ENCODE measurements around the gene NCOA3. TPM values are rescaled to one million over a fixed set of nuclear protein-coding genes. Genes with fewer than 3 reads are reported as not detected.
"Not testable (repeated sequence)": the region's sequence is repeated elsewhere in the genome, so short reads cannot be mapped to it uniquely, and the experiment has no call there.

NCOA3 gene
- total RNA-seq, 1 experiment from 2014 or later: 16.8 TPM

DNA sequence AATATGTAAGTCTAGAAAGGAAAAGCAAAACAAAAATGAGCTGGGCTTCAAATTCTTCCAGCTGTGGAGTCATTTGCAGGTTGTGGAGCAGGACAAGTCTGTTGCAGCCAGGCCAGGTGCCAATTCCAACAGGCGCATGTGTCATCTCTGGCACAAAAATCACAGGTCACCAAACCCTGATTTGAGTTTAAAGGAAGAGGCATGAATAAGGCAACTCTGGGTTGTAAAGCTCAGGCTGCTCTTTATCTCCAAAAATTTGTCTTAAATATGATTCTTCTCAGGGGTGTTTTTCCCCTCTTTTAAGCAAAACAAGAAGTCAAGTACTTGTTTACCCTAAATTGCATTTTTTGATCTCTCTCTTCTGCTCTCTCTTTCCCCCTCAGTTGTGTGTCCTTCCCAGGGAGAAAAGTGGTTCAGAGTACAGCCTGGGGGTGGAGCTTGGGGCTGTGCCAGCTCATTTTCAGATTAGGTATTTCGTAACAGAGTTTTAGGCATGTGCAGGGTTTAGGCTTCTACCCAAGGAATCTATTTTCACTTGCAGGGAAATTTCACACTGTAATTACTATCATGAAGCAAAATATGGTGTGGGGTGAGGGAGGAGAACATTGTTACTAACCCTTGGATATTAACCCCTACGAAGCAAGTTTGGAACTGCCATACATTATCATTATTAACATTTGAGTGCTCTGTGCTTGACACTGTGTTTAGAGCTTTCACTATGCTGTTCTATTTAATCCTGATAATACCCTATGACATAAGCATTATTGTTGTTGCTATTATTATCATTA, 8.3 kb upstream of the NCOA3 start:
- in situ Hi-C loops (cut with HindIII; ENCODE audit: low pct_unique_long_range_greater_than_20kb, low sequenced_read_pairs): no loop called here
- DNase-seq (ENCODE audit: low read depth, low spot score): peak; percentile 41

DNA sequence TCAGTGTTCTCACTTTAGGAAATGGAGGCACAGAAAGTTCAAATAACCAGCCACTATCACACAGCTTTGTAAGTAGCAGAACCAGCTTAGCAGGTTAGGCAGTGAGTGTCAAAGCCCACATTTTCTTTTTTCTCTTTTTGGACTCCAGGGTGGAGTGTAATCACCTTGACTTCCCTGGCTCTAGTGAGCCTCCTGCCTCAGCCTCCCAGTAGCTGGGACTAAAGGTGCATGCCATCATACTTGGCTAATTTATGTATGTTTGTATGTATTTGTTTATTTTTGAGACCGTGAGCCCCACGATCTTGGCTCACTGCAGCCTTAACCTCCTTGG, 7.8 kb upstream of the NCOA3 start:
- DNase-seq (ENCODE audit: low read depth, low spot score): no peak
- in situ Hi-C loops (cut with HindIII; ENCODE audit: low pct_unique_long_range_greater_than_20kb, low sequenced_read_pairs): no loop called here

DNA sequence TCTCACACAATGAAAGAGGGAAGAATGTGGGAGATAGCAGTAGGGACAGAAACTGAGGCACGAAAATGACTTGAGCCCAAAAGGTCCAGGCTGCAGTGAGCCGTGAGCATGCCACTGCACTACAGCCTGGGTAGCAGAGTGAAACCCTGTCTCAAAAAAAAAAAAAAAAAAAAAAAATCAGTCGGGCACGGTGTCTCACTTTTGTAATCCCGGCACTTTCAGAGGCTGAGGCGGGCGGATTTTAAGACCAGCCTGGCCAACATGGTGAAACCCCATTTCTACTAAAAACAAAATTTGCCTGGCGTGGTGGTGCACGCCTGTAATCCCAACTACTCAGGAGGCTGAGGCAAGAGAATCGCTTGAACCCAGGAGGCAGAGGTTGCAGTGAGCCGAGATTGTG, 7.1 kb upstream of the NCOA3 start:
- in situ Hi-C loops (cut with HindIII; ENCODE audit: low pct_unique_long_range_greater_than_20kb, low sequenced_read_pairs); DNase-seq (ENCODE audit: low read depth, low spot score): not testable (repeated sequence)

DNA sequence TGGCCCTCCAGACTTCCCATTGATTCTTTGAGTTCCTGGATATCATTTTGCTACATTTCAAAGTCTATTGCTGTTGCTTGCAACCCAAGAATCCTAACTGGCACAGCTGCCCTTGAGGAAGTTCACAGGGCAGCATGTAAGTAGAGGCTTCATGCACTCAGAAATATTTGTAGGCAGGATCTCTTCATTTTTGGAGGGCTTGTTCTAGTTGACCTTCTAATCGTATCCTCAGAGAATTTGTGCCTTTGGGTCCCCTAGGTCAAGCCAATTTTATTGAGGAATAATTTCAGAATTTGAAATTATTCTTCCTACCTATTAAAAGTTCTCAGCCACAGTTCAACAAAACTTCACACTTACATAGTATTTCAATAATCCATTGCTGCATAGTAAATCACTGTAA, 5.6 kb upstream of the NCOA3 start:
- no peak for DNase-seq (ENCODE audit: low read depth, low spot score)
- in situ Hi-C loops (cut with HindIII; ENCODE audit: low pct_unique_long_range_greater_than_20kb, low sequenced_read_pairs): no loop called here

DNA sequence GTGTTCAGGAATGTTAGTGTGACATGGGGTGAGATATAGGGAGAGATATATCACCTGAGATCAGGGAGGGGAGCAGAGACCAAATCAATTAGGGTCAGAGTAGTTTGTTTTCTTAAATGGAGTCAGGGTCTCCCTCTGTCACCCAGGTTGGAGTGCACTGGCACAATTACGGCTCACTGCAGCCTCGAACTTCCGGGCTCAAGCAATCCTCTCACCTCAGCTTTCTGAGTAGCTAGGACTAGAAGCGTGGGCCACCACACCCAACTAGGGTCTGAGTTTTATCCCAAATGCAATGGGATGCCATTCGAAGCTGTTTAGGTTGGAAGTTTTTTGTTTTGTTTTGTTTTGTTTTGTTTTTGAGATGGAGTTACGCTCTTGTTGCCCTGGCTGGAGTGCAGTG, 3.1 kb upstream of the NCOA3 start:
- DNase-seq (ENCODE audit: low read depth, low spot score): no peak
- in situ Hi-C loops (cut with HindIII; ENCODE audit: low pct_unique_long_range_greater_than_20kb, low sequenced_read_pairs): no loop called here

DNA sequence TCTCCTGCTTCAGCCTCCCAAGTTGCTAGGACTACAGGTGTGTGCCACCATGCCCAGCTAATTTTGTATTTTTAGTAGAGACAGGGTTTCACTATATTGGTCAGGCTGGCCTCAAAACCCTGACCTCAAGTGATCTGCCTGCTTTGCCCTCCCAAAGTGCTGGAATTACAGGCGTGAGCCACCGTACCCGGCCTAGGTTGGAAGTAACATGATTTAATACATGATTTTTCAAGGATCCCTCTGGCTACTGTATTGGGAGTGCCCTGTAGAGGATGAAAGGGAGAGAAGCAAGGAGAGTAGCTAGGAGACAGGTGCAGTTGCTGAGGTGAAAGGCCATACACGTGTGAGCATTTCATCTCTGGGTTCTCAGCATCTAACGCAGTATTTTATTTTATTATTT, 2.6 kb upstream of the NCOA3 start:
- no peak for DNase-seq (ENCODE audit: low read depth, low spot score)
- in situ Hi-C loops (cut with HindIII; ENCODE audit: low pct_unique_long_range_greater_than_20kb, low sequenced_read_pairs): no loop called here

DNA sequence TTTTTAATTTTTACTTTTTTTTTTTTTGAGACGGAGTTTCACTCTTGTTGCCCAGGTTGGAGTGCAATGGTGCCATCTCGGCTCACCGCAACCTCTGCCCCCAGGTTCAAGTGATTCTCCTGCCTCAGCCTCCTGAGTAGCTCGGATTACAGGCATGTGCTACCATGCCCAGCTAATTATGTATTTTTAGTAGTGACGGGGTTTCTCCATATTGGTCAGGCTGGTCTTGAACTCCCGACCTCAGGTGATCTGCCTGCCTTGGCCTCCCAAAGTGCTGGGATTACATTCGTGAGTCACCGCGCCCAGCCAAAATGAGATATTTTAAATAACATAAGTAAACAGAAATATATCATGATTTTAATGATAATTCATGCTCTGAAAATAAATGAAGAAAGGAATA, 1.6 kb upstream of the NCOA3 start:
- DNase-seq (ENCODE audit: low read depth, low spot score); in situ Hi-C loops (cut with HindIII; ENCODE audit: low pct_unique_long_range_greater_than_20kb, low sequenced_read_pairs): not testable (repeated sequence)

DNA sequence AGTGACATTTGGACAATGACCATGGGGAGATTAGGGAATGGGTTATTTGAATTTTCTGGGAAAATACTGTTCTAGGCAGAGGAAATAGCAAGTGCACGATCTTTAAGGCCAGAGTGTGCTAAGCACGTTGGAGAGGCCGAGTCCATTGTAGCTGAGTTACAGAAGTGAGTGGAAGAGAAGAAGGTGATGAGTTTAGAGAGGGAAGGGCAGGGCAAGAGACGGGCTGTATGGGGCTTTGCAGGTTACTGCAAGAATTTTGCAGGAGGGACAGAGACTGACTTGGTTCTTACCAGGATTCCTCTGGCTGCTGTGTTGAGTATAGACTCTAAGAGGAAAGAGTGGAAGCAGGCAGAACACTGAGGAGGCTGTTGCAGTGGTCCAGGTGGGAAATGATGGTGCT, 1.1 kb upstream of the NCOA3 start:
- in situ Hi-C loops (cut with HindIII; ENCODE audit: low pct_unique_long_range_greater_than_20kb, low sequenced_read_pairs): no loop called here
- DNase-seq (ENCODE audit: low read depth, low spot score): no peak

DNA sequence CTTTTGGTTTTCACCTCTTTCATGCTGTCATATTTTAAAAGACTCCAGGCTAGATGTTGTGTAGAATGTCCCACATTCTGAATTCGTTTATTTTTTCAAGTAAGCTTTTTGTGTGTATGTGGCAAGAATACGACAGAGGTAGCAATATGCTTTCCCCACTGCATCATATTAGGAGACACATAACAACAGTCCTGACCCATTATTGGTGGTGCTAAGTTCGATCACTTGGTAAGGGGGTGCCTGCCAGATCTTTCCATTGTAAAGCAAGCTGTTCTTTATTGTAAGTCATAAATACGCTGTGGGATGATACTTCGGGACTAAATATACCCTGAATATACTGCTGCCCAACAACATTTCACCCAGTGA, 588 bp upstream of the NCOA3 start:
- in situ Hi-C loops (cut with HindIII; ENCODE audit: low pct_unique_long_range_greater_than_20kb, low sequenced_read_pairs): no loop called here
- no peak for DNase-seq (ENCODE audit: low read depth, low spot score)

DNA sequence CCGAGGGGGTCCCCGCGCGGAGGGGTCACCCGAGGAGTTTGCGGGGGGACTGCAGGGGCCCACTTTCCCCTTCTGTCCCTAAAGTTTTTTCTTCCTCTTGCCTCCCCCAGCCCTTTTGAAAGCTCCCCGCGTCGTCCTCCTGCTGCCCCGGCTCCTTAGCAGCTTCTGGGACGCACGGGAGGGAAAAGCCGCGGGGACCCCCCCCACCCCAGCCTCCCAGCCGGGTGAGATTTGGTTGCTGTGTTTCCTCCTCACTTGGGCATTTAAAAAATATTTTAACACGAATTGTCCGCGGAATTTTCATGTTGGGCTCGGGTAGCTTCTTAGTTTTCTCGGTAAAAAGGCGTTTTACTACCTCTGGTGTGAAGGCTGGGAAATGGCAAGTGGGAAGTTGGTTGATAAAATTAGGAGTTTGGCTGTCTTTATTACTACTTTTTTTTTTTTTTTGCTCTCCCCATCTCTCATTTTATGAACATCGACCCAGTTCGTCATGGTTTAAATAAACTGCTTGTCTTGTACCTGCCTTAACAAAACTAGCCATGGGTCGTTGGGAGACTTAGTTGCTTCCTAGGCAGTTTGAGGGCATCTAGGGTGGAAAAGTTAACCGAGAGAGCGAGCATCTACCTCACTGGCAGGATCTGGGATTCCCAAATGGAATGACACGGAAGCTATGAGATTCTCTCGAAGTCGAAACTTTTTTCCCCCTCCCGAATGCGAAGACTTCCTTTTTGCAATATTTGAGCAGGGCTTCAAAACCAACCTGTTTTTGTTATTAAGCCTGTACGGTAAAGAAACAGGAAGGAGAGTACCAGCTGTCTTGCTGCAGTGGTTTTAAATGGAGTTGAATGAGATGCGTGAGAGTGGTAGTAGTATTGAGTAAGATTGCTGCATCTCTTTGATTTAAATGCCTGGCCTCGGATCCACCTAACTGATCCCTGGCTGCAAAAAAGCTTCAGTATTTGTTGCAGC, 868 bp downstream of the NCOA3 start:
- DNase-seq (ENCODE audit: low read depth, low spot score): peak; percentile 40
- in situ Hi-C loops (cut with HindIII; ENCODE audit: low pct_unique_long_range_greater_than_20kb, low sequenced_read_pairs): no loop called here

DNA sequence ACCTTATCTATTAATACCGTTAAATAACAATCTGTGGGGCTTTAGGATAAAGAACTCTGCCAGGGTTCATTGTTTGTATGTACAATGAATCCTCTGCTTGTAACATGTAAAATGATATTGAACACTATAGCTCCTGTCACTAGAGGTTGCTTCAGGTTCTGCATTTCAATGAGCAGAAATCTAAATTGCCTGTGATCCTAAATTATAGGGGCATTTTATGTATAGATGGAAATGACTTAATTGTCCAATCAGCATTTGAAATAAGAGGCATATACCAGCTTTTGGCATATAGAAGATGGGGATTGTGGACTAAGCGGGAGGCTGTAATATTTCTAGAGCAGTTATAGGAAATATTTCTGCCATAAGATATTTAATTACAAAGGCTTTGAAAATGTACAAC, 2.0 kb downstream of the NCOA3 start:
- DNase-seq (ENCODE audit: low read depth, low spot score): no peak
- in situ Hi-C loops (cut with HindIII; ENCODE audit: low pct_unique_long_range_greater_than_20kb, low sequenced_read_pairs): no loop called here

DNA sequence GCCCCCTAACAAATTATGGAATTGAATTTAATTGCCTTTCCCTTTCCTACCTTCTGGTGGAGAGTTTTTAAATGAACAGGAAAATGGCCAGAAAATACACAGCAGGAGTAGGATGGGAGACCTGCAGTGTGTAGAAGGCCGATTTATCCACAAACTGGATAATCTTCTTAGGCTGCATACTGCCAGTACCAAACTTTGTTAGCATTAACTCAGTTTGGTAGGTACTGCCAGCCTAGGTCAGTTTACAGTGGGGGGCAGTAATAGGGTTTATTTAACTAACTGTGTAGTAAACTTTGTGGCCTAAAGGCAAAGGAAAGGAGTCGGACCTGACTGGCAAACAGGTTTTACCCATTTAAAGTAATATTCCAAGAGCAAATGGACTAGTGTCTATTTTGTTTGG, 4.6 kb downstream of the NCOA3 start:
- in situ Hi-C loops (cut with HindIII; ENCODE audit: low pct_unique_long_range_greater_than_20kb, low sequenced_read_pairs): no loop called here
- no peak for DNase-seq (ENCODE audit: low read depth, low spot score)

DNA sequence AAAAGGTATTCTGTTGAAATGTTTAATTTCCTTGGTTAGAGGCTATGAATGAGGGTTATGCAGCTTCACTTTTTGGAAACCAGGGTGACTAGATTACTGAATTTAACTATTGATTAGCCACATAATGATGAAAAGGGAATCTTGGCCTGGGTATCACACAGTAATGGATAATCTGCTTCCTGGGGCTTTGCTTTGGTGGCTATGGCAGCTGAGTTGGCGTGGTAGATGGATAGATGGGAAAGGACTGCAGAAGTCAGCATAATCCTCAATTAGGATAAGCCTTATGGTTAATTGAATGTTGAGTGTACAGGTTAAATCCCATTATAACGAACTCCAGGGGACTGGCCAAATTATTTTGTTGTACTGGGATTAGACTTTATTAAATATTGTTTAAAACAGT, 5.2 kb downstream of the NCOA3 start:
- in situ Hi-C loops (cut with HindIII; ENCODE audit: low pct_unique_long_range_greater_than_20kb, low sequenced_read_pairs): no loop called here
- DNase-seq (ENCODE audit: low read depth, low spot score): no peak

DNA sequence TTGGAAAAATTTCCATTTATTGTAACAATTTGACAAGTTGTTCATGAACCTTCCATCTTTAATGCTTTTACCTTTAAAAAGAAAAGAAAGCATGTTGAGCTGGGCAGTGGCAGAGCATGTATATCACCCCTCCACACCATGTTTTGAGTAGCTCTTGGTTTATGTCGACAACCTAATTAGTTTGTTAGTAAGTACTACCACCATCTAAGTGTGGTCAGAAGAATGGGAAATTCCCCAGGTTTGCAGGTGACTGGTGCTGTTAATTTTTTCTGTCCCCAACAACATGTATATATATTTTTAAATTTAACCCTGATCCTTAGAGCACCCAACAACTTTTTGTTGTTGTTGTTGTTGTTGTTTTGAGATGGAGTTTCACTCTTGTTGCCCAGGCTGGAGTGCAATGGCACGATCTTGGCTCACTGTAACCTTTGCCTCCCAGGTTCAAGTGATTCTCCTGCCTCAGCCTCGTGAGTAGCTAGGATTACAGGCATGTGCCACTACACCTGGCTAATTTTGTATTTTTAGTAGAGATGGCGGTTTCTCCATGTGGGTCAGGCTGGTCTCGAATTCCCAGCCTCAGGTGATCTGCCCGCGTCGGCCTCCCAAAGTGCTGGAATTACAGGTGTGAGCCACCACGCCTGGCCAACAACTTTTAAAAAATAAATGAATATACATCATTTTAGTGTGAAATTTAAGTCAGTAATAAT, 5.7 kb downstream of the NCOA3 start:
- DNase-seq (ENCODE audit: low read depth, low spot score); in situ Hi-C loops (cut with HindIII; ENCODE audit: low pct_unique_long_range_greater_than_20kb, low sequenced_read_pairs): not testable (repeated sequence)

DNA sequence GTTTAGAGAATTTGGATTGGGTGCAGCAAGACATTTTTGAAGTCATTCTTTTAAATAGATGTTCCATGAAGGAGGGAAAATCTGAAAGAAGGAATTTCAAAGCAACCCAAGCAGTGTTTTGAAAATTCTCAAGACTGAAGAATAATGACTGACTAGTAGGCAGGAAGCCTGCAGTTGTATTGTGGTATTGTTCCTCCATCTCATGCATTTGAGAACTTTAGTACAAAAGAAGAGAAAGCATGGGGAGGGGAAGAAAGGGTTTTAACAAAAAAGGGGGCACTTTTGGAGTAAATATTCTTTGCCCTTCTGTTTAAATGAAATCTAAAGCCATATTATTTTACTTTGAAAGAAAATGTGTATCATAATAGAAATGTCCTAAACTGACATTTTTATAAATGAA, 6.6 kb downstream of the NCOA3 start:
- DNase-seq (ENCODE audit: low read depth, low spot score): no peak
- in situ Hi-C loops (cut with HindIII; ENCODE audit: low pct_unique_long_range_greater_than_20kb, low sequenced_read_pairs): no loop called here

DNA sequence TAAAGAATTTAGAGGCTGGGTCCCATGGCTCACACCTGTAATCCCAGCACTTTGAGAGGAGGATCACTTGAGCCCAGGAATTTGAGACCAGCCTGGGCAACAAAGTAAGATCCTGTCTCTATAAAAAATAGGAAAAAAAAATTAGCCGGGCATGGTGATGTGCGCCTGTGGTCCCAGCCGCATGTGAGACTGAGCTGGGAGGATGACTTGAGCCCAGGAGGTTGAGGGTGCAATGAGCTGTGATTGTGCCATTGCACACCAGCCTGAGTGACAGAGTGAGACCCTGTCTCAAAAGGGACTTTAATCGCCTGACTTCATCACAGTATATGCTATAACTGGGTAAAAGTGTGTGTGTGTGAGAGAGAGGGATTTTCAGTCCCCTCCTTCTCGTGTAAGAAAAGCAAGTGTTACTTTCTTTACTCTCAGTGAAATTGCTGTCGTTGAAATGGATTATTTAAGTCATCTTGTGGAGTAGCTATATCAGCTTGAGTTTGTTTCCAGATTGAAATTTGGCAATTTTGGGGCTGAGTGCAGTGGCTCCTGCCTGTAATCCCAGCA, 7.5 kb downstream of the NCOA3 start:
- in situ Hi-C loops (cut with HindIII; ENCODE audit: low pct_unique_long_range_greater_than_20kb, low sequenced_read_pairs): no loop called here
- no peak for DNase-seq (ENCODE audit: low read depth, low spot score)

DNA sequence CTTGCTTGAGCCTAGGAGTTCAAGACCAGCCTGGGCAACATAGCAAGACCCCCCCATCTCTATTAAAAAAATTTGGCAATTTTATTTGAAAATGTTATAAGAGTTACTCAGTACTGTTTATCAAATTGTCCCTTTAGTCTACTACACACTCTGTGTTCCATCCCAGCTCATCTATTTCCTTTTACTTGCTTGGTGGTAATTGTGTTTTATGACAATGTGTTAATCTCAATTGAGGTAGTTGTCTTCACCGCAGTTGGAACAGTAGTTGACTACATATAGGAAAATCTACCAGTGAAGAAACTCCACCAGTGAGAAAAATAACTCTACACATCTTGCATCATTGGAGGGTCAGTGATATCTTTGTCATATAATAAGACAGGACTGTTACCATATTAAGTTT, 8.0 kb downstream of the NCOA3 start:
- in situ Hi-C loops (cut with HindIII; ENCODE audit: low pct_unique_long_range_greater_than_20kb, low sequenced_read_pairs): no loop called here
- no peak for DNase-seq (ENCODE audit: low read depth, low spot score)

DNA sequence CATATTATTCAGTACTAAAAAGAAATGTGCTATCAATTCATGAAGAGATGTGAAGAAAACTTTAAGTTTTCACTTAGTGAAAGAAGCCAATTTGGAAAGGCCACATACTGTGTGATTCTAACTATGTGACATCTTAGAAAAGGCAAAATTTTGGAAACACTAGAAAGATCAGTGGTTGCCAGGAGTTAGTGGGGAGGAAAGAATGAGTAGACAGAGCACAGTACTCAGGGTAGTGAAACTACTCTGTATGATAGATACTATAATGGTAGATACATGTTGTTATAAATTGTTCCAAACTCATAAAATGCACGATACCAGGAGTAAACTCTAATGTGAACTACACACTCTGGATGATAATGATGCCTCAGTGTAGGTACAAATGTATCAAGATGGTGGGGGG, 14.2 kb downstream of the NCOA3 start:
- in situ Hi-C loops (cut with HindIII; ENCODE audit: low pct_unique_long_range_greater_than_20kb, low sequenced_read_pairs): no loop called here
- DNase-seq (ENCODE audit: low read depth, low spot score): no peak
